HUES6 (cell line): ENCODE measurements around the gene SRRM4.

ENCODE experiments used
- H3K27ac ChIP-seq: 2 replicates; pipeline ENCODE4 v1.7.0; 2013; ENCODE audit warnings: low read depth, mild to moderate bottlenecking, low read length, inconsistent platforms
- H3K27me3 ChIP-seq: 2 replicates; pipeline ENCODE4 v1.6.1; 2013; ENCODE audit warnings: low read length; ENCODE audit not compliant: control insufficient read depth, insufficient read depth
- H3K36me3 ChIP-seq: 2 replicates; pipeline ENCODE4 v1.6.1; 2013; ENCODE audit warnings: low read length; ENCODE audit not compliant: control insufficient read depth, insufficient read depth
- H3K4me1 ChIP-seq: 2 replicates; pipeline ENCODE4 v1.6.1; 2013; ENCODE audit warnings: low read length; ENCODE audit not compliant: control insufficient read depth, insufficient read depth
- H3K4me3 ChIP-seq: 2 replicates; pipeline ENCODE4 v1.5.1; 2013; ENCODE audit warnings: low read depth, low read length
- H3K9ac ChIP-seq: one replicate; pipeline ENCODE4 v1.6.1; 2013; ENCODE audit warnings: mild to moderate bottlenecking, low read length
- H3K9me3 ChIP-seq: 2 replicates; pipeline ENCODE4 v1.6.1; 2013; ENCODE audit warnings: low read depth, low read length; ENCODE audit not compliant: control insufficient read depth, insufficient read depth

Gene SRRM4

GRCh38 chr12:119202544-119202943 is 221.2 kb downstream of the SRRM4 start:
- no peaks in the 10 kb centered on the region for H3K27me3 ChIP-seq
- no peak overlapping the region for H3K4me3 ChIP-seq
- H3K36me3 ChIP-seq = no peaks in the 10 kb centered on the region
- peaks cover 28% of the 10 kb centered on the region for H3K4me1 ChIP-seq
- H3K27ac ChIP-seq = no peak overlapping the region
- H3K9ac ChIP-seq = no peak overlapping the region
- no peaks in the 10 kb centered on the region for H3K9me3 ChIP-seq

- H3K9me3 ChIP-seq = no peaks in the 10 kb centered on the region
- no peak overlapping the region for H3K9ac ChIP-seq
- H3K27ac ChIP-seq = no peak overlapping the region
- H3K27me3 ChIP-seq = no peaks in the 10 kb centered on the region
- peaks cover 28% of the 10 kb centered on the region for H3K4me1 ChIP-seq
- H3K4me3 ChIP-seq = no peak overlapping the region
- no peaks in the 10 kb centered on the region for H3K36me3 ChIP-seq
Measured at GRCh38 chr12:119204131-119204530, 222.8 kb downstream of the SRRM4 start.

- Histone ChIP-seq H3K36me3 (no peaks in the 10 kb centered on the region), H3K27me3 (no peaks in the 10 kb centered on the region), H3K4me1 (peaks cover 28% of the 10 kb centered on the region), H3K9me3 (no peaks in the 10 kb centered on the region), H3K9ac (no peak overlapping the region), H3K27ac (no peak overlapping the region), H3K4me3 (no peak overlapping the region)
Measured at GRCh38 chr12:119204671-119205285, 223.4 kb downstream of the SRRM4 start.

GRCh38 chr12:119206348-119207062 is 225.2 kb downstream of the SRRM4 start:
- no peak overlapping the region for H3K27ac ChIP-seq
- no peaks in the 10 kb centered on the region for H3K36me3 ChIP-seq
- H3K9ac ChIP-seq = no peak overlapping the region
- no peaks in the 10 kb centered on the region for H3K9me3 ChIP-seq
- H3K27me3 ChIP-seq = no peaks in the 10 kb centered on the region
- H3K4me1 ChIP-seq = peaks cover 28% of the 10 kb centered on the region
- H3K4me3 ChIP-seq = no peak overlapping the region

- Histone ChIP-seq H3K27ac (no peak overlapping the region), H3K27me3 (no peaks in the 10 kb centered on the region), H3K9me3 (no peaks in the 10 kb centered on the region), H3K4me3 (no peak overlapping the region), H3K36me3 (no peaks in the 10 kb centered on the region), H3K4me1 (peaks cover 22% of the 10 kb centered on the region), H3K9ac (no peak overlapping the region)
Measured at GRCh38 chr12:119207063-119207560, 225.8 kb downstream of the SRRM4 start.

GRCh38 chr12:119208626-119209061 is 227.3 kb downstream of the SRRM4 start:
- H3K27ac ChIP-seq = no peak overlapping the region
- H3K4me3 ChIP-seq = no peak overlapping the region
- no peaks in the 10 kb centered on the region for H3K36me3 ChIP-seq
- peaks cover 8% of the 10 kb centered on the region; the same call in 1 of the 2 replicates for H3K4me1 ChIP-seq
- no peak overlapping the region for H3K9ac ChIP-seq
- H3K9me3 ChIP-seq = no peaks in the 10 kb centered on the region
- no peaks in the 10 kb centered on the region for H3K27me3 ChIP-seq

- H3K9me3 ChIP-seq = no peaks in the 10 kb centered on the region
- no peaks in the 10 kb centered on the region; the same call in 1 of the 2 replicates for H3K4me1 ChIP-seq
- no peak overlapping the region for H3K27ac ChIP-seq
- H3K9ac ChIP-seq = no peak overlapping the region
- no peaks in the 10 kb centered on the region for H3K36me3 ChIP-seq
- no peak overlapping the region for H3K4me3 ChIP-seq
- H3K27me3 ChIP-seq = no peaks in the 10 kb centered on the region
Measured at GRCh38 chr12:119211884-119212283, 230.5 kb downstream of the SRRM4 start.
